B cell (primary cell): Measurements from ENCODE around the gene NR3C2.

ENCODE experiments used
- CTCF ChIP-seq: fragments of 200-600 bp; IDR thresholded peaks from one replicate; pipeline ENCODE4 v1.8.0; 2022; ENCODE audit warnings: antibody characterized with exemption, mild to moderate bottlenecking
- EZH2 ChIP-seq: IDR thresholded peaks from 2 replicates; pipeline ENCODE4 v1.6.1; 2012; ENCODE audit warnings: borderline replicate concordance, low read depth, mild to moderate bottlenecking, moderate library complexity, low read length; ENCODE audit not compliant: insufficient read depth, poor library complexity, severe bottlenecking

DNA sequence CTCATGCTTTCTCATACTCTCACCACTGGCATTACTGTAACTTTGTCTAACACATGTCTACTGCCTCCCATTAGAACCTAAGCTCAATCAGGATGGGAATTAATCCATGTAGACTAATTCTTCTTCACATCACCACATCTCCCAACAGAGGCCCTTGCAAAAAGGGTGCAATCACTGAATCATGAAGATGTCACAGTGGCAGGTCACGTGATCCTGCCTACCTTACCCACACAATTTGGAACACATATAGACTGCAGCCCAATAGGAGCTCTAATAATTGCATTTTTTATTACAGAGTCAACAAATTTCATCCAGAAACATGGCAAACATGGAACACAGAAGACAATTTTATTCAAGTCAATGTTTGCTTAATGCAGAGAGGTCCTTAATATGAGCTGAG is 146.6 kb downstream of the NR3C2 start:
- TF ChIP-seq CTCF (no peak), EZH2 (no peak)
